Heart left ventricle (tissue), 13 donors: Measurements from ENCODE around the gene GTF3C5.
"Not testable (repeated sequence)": the region's sequence is repeated elsewhere in the genome, so short reads cannot be mapped to it uniquely, and the experiment has no call there.

Experiments used
- POLR2A ChIP-seq, 2 donors: fragments of 450-650 bp; IDR thresholded peaks; one replicate each; pipeline ENCODE4 v1.6.1; 2017; ENCODE audit warnings: antibody characterized with exemption in 2 of 2, mild to moderate bottlenecking in 2 of 2, moderate library complexity in 2 of 2
- TF ChIP-seq, protein P1 (sequence below), 12 donors: fragments of 200-600 bp; sonication (generic) in 4 of 12; IDR thresholded peaks; one replicate each; pipeline versions ENCODE4 v1.5.0 to v1.8.0; 2018 to 2022; ENCODE audit warnings: antibody characterized with exemption in 12 of 12, mild to moderate bottlenecking in 5 of 12
- donor health status: ischemic (EF 13 %, LVEDD 7.1; RV severe dilation, severe dysfunction).
- donor health status: DM: no; HTN: yes; CAD: no.
- donor health status: DM: no; HTN: no; CAD: no.
- donor health status: ischemic (EF 25% LVEDD 6.9; RV normal size, moderate dysfunction).
- donor health status: ischemic (EF 25% LVEDD 5.7; RV mildly dilated, moderate dysfunction).
- donor health status: ischemic (EF 35%, LVEDD 5.7; RV mildly dilated, moderate dysfunction).
- donor health status: nonischemic (EF 11% LVEDD 7.7; RV severe dilation, severe dysfunction).
- donor health status: DM: yes; HTN: yes; CAD: no.
- donor health status: PGD.
- donor health status: ischemic (EF 29% LVEDD 5.4; RV normal size, mild dysfunction).
- donor health status: nonischemic (EF 23%, LVEDD 6.1; RV moderate dilation, normal function).

DNA sequence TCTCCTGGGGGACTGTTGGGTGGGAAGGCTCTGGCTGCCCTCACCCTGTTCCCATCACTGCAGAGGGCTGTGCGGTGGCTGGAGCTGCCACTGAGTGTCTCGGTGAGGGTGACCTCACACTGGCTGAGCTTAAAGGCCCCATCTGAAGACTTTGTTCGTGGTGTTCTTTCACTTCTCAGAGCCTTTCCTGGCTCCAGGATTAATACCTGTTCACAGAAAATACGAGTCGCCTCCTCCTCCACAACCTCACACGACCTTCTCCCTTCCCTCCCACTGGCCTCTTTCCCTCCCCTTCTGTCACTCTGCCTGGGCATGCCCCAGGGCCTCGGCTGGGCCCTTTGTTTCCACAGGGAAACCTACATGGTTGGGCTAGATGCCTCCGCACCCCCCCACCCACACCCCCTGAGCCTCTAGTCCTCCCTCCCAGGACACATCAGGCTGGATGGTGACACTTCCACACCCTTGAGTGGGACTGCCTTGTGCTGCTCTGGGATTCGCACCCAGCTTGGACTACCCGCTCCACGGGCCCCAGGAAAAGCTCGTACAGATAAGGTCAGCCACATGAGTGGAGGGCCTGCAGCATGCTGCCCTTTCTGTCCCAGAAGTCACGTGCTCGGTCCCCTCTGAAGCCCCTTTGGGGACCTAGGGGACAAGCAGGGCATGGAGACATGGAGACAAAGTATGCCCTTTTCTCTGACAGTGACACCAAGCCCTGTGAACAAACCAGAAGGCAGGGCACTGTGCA is 30.4 kb downstream of the GTF3C5 start:
- not testable (repeated sequence) for TF ChIP-seq POLR2A (IDR thresholded peaks at IDR 0.05)
- TF ChIP-seq, protein P1, sequence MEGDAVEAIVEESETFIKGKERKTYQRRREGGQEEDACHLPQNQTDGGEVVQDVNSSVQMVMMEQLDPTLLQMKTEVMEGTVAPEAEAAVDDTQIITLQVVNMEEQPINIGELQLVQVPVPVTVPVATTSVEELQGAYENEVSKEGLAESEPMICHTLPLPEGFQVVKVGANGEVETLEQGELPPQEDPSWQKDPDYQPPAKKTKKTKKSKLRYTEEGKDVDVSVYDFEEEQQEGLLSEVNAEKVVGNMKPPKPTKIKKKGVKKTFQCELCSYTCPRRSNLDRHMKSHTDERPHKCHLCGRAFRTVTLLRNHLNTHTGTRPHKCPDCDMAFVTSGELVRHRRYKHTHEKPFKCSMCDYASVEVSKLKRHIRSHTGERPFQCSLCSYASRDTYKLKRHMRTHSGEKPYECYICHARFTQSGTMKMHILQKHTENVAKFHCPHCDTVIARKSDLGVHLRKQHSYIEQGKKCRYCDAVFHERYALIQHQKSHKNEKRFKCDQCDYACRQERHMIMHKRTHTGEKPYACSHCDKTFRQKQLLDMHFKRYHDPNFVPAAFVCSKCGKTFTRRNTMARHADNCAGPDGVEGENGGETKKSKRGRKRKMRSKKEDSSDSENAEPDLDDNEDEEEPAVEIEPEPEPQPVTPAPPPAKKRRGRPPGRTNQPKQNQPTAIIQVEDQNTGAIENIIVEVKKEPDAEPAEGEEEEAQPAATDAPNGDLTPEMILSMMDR (IDR thresholded peaks at IDR 0.05), result not testable (repeated sequence)
